ENCODE results near the gene POU2F3.

DNA sequence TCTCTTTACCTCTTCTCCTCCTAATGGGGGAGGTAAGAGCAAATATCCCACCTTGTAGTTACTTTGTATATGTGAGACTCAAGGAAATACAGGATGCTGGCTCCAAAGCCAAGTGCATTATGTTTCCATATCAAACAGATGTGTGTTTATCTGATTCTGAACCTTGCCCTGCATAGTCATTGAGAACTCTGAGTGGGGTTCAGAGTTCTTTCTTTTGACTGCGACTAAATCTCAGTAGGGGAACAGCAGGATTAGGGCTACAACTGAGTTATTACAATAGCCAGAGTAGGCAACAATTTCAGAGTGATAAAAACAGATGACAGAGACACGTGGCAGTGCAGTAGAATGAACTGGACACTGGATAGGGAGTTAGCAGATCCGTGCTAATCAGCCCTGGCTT is 51.0 kb downstream of the POU2F3 start:
- TF ChIP-seq POLR2A (IDR thresholded peaks at IDR 0.05) = no peak
- TF ChIP-seq, protein P1, sequence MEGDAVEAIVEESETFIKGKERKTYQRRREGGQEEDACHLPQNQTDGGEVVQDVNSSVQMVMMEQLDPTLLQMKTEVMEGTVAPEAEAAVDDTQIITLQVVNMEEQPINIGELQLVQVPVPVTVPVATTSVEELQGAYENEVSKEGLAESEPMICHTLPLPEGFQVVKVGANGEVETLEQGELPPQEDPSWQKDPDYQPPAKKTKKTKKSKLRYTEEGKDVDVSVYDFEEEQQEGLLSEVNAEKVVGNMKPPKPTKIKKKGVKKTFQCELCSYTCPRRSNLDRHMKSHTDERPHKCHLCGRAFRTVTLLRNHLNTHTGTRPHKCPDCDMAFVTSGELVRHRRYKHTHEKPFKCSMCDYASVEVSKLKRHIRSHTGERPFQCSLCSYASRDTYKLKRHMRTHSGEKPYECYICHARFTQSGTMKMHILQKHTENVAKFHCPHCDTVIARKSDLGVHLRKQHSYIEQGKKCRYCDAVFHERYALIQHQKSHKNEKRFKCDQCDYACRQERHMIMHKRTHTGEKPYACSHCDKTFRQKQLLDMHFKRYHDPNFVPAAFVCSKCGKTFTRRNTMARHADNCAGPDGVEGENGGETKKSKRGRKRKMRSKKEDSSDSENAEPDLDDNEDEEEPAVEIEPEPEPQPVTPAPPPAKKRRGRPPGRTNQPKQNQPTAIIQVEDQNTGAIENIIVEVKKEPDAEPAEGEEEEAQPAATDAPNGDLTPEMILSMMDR (IDR thresholded peaks at IDR 0.05) = no peak
